DND-41 (cell line): Measurements from ENCODE around the gene MAGEB4.

Experiments
- CTCF ChIP-seq: IDR thresholded peaks from 2 replicates; pipeline ENCODE4 v1.5.1; 2012; ENCODE audit warnings: borderline replicate concordance, low read length, moderate library complexity, mild to moderate bottlenecking; ENCODE audit not compliant: poor library complexity, severe bottlenecking; ENCODE audit errors: extremely low read depth
- EZH2 ChIP-seq: IDR thresholded peaks from 3 replicates; pipeline ENCODE4 v1.6.1; 2012; ENCODE audit warnings: borderline replicate concordance, low read depth, mild to moderate bottlenecking, moderate library complexity, low read length, inconsistent platforms; ENCODE audit not compliant: severe bottlenecking

DNA sequence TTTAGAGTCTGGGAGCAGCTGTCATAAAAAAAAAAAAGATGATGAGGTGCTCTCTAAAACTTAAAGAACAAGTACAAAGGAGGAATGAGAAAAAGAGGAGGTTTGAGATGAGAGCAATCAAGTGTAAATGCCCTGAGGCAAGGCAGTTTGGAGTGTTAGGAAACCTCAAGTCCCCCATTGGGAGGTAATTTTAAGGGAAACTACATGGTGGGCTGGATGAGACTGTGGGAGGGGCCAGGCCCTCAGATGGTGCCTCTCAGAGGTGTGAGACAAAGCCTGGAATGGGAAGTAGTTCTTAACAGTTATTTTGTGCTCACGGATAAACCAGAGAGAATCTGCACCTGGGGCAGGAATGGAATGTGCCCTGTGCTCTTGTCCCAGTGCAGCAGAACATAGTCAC lies 13.3 kb upstream of the MAGEB4 start:
- no peak for TF ChIP-seq CTCF
- TF ChIP-seq EZH2: no peak
